Panc1 (cell line): ENCODE results near the gene GRK1.

Experiments used
- REST ChIP-seq, 2 experiments: IDR thresholded peaks; 2 replicates each; pipeline ENCODE4 v1.6.1; 2011 to 2012; ENCODE audit warnings: low read depth in 2 of 2, control low read depth in 1 of 2, low read length in 1 of 2, mild to moderate bottlenecking in 1 of 2, moderate library complexity in 1 of 2; ENCODE audit not compliant: insufficient read depth in 1 of 2
- SIN3A ChIP-seq: IDR thresholded peaks from 2 replicates; pipeline ENCODE4 v1.6.1; 2012; ENCODE audit warnings: low read depth, mild to moderate bottlenecking, low read length, moderate library complexity, borderline replicate concordance; ENCODE audit not compliant: insufficient read depth
- TF ChIP-seq, protein P1 (sequence below): fragments of 450-650 bp; IDR thresholded peaks from 2 replicates; pipeline ENCODE4 v1.5.1; 2017; ENCODE audit warnings: mild to moderate bottlenecking

GRCh38 chr13:113739527-113740285 is 72.7 kb downstream of the GRK1 start:
- TF ChIP-seq, protein P1, sequence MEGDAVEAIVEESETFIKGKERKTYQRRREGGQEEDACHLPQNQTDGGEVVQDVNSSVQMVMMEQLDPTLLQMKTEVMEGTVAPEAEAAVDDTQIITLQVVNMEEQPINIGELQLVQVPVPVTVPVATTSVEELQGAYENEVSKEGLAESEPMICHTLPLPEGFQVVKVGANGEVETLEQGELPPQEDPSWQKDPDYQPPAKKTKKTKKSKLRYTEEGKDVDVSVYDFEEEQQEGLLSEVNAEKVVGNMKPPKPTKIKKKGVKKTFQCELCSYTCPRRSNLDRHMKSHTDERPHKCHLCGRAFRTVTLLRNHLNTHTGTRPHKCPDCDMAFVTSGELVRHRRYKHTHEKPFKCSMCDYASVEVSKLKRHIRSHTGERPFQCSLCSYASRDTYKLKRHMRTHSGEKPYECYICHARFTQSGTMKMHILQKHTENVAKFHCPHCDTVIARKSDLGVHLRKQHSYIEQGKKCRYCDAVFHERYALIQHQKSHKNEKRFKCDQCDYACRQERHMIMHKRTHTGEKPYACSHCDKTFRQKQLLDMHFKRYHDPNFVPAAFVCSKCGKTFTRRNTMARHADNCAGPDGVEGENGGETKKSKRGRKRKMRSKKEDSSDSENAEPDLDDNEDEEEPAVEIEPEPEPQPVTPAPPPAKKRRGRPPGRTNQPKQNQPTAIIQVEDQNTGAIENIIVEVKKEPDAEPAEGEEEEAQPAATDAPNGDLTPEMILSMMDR, result no peak
- TF ChIP-seq REST (IDR thresholded peaks at IDR 0.05; ENCODE audit: insufficient read depth in 1 of 2, low read depth in 2 of 2, low read length in 1 of 2), result no peak
- TF ChIP-seq SIN3A, result no peak
